ENCODE data around the gene PPP2R2D.

DNA sequence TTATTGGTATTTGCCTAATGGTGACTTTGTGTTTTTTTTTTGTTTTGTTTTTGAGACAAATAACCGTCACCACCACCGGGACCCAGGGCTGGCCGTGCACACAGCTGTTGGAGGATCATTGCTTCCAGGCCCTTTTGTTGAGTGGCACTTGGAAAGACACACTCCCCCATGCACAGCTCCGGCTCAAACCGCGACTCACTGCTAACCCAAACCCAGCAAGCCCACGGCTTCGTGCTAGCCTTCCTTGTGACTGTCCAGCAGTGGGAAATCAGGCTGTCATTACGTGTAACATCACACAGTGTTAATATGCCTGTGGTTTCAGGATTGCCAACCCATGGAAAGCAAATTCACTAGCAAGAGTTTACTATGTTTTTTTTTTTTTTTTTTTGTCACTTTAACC lies 63.5 kb downstream of the PPP2R2D start:
- TF ChIP-seq, protein P1, sequence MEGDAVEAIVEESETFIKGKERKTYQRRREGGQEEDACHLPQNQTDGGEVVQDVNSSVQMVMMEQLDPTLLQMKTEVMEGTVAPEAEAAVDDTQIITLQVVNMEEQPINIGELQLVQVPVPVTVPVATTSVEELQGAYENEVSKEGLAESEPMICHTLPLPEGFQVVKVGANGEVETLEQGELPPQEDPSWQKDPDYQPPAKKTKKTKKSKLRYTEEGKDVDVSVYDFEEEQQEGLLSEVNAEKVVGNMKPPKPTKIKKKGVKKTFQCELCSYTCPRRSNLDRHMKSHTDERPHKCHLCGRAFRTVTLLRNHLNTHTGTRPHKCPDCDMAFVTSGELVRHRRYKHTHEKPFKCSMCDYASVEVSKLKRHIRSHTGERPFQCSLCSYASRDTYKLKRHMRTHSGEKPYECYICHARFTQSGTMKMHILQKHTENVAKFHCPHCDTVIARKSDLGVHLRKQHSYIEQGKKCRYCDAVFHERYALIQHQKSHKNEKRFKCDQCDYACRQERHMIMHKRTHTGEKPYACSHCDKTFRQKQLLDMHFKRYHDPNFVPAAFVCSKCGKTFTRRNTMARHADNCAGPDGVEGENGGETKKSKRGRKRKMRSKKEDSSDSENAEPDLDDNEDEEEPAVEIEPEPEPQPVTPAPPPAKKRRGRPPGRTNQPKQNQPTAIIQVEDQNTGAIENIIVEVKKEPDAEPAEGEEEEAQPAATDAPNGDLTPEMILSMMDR (IDR thresholded peaks at IDR 0.05; ENCODE audit: poor library complexity) = no peak
- TF ChIP-seq EZH2 (IDR thresholded peaks at IDR 0.05; ENCODE audit: borderline replicate concordance) (no peak), EZH2phosphoT487 (IDR thresholded peaks at IDR 0.05; ENCODE audit: low read depth, severe bottlenecking, unreplicated experiment) (no peak)

Data from hepatocyte (in vitro differentiated cells).